Astrocyte (in vitro differentiated cells and primary cell): ENCODE data around the gene ELMO1.

Experiments used
- CTCF ChIP-seq: IDR thresholded peaks from 2 replicates; pipeline ENCODE4 v1.5.1; 2011; ENCODE audit warnings: low read depth, mild to moderate bottlenecking, inconsistent platforms, low read length, moderate library complexity; ENCODE audit not compliant: insufficient read depth
- EZH2 ChIP-seq: IDR thresholded peaks from 2 replicates; pipeline ENCODE4 v1.6.1; 2012; ENCODE audit warnings: mild to moderate bottlenecking, low read length, inconsistent platforms; ENCODE audit not compliant: insufficient read depth

- TF ChIP-seq CTCF (no peak), EZH2 (no peak)
Observed at GRCh38 chr7:37419496-37419895, 29.2 kb downstream of the ELMO1 start.
